ENCODE results near the gene TRIM24.
"Not testable (repeated sequence)": the region's sequence is repeated elsewhere in the genome, so short reads cannot be mapped to it uniquely, and the experiment has no call there.

The TRIM24 gene

GRCh38 chr7:138477581-138477980, 17.5 kb downstream of the TRIM24 start:
- DNase-seq: no peak
- no peaks in the 10 kb centered on the region for H3K36me3 ChIP-seq (replicated peaks)
- H3K27me3 ChIP-seq (replicated peaks): no peaks in the 10 kb centered on the region
- in situ Hi-C loops (cut with HindIII; ENCODE audit: low pct_ligation_motif_present, low sequenced_read_pairs): no loop called here
- no peak overlapping the region for H3K27ac ChIP-seq
- no peak overlapping the region for H3K4me3 ChIP-seq (ENCODE audit: low read depth, low read length)
- TF ChIP-seq CTCF (IDR thresholded peaks at IDR 0.05; ENCODE audit: low read depth, low read length, missing control alignments): no peak

DNA sequence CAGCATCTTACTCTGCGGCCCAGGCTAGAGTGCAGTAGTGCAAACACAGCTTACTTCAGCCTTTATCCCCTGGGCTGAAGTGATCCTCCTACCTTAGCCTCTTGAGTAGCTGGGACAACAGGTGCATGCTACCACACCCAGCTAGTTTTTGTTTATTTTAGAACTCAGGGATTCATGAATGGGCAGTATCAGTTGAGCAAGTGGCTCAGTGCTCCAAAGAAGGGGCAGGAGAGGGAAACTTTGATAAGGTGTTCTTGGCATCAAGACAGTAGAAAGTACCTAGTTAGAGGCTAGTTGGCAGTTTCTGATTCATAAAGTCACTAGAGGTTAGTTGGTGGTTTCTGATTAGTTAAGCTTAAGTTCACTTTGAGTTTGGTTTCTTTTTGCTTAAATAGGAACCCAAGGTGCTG, 18.4 kb downstream of the TRIM24 start:
- Histone ChIP-seq H3K36me3 (replicated peaks) (no peaks in the 10 kb centered on the region), H3K27me3 (replicated peaks) (no peaks in the 10 kb centered on the region), H3K4me3 (ENCODE audit: low read depth, low read length) (no peak overlapping the region), H3K27ac (no peak overlapping the region)
- no peak for TF ChIP-seq CTCF (IDR thresholded peaks at IDR 0.05; ENCODE audit: low read depth, low read length, missing control alignments)
- in situ Hi-C loops (cut with HindIII; ENCODE audit: low pct_ligation_motif_present, low sequenced_read_pairs): no loop called here
- no peak for DNase-seq

DNA sequence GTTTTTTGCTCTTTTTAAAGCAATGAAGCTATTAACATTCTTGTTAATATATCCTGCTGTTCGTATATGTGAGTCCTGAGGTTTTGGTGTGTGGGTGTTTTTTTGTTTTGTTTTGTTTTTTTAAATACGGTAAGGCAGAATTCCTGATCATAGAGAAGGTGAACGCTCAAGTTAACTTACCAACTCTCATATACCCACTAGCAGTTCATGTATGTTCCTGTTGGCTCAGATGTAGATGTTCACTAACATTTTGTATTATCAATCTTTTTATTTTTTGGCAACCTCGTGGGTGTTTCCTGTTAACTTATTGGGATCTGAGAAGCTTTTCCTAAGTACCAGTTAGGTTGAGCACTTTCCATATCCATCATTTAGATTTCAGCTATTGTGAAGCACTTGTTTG, 20.5 kb downstream of the TRIM24 start:
- H3K36me3 ChIP-seq (replicated peaks): no peaks in the 10 kb centered on the region
- in situ Hi-C loops (cut with HindIII; ENCODE audit: low pct_ligation_motif_present, low sequenced_read_pairs): no loop called here
- H3K27ac ChIP-seq: no peak overlapping the region
- no peak for TF ChIP-seq CTCF (IDR thresholded peaks at IDR 0.05; ENCODE audit: low read depth, low read length, missing control alignments)
- H3K4me3 ChIP-seq (ENCODE audit: low read depth, low read length): no peak overlapping the region
- no peaks in the 10 kb centered on the region for H3K27me3 ChIP-seq (replicated peaks)
- no peak for DNase-seq

GRCh38 chr7:138481447-138482380, 21.7 kb downstream of the TRIM24 start:
- Histone ChIP-seq H3K4me3 (ENCODE audit: low read depth, low read length) (no peak overlapping the region), H3K27ac (no peak overlapping the region), H3K27me3 (replicated peaks) (no peaks in the 10 kb centered on the region), H3K36me3 (replicated peaks) (no peaks in the 10 kb centered on the region)
- in situ Hi-C loops (cut with HindIII; ENCODE audit: low pct_ligation_motif_present, low sequenced_read_pairs): no loop called here
- TF ChIP-seq CTCF (IDR thresholded peaks at IDR 0.05; ENCODE audit: low read depth, low read length, missing control alignments): no peak
- DNase-seq: no peak

- TF ChIP-seq CTCF (IDR thresholded peaks at IDR 0.05; ENCODE audit: low read depth, low read length, missing control alignments): no peak
- no peak for DNase-seq
- no peaks in the 10 kb centered on the region for H3K36me3 ChIP-seq (replicated peaks)
- in situ Hi-C loops (cut with HindIII; ENCODE audit: low pct_ligation_motif_present, low sequenced_read_pairs): no loop called here
- no peak overlapping the region for H3K27ac ChIP-seq
- no peaks in the 10 kb centered on the region for H3K27me3 ChIP-seq (replicated peaks)
- no peak overlapping the region for H3K4me3 ChIP-seq (ENCODE audit: low read depth, low read length)
Observed at GRCh38 chr7:138483531-138483930, 23.5 kb downstream of the TRIM24 start.

- H3K27ac ChIP-seq; in situ Hi-C loops (cut with HindIII; ENCODE audit: low pct_ligation_motif_present, low sequenced_read_pairs); DNase-seq; H3K27me3 ChIP-seq (replicated peaks); H3K36me3 ChIP-seq (replicated peaks); H3K4me3 ChIP-seq (ENCODE audit: low read depth, low read length): not testable (repeated sequence)
Observed at GRCh38 chr7:138485508-138485907, 25.4 kb downstream of the TRIM24 start.

DNA sequence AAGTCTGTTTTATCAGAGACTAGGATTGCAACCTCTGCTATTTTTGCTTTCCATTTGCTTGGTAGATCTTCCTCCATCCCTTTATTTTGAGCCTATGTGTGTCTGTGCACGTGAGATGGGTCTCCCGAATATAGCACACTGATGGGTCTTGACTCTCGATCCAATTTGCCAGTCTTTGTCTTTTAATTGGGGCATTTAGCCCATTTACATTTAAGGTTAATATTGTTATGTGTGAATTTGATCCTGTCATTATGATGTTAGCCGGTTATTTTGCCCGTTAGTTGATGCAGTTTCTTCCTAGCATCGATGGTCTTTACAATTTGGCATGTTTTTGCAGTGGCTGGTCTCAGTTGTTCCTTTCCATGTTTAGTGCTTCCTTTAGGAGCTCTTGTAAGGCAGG, 29.1 kb downstream of the TRIM24 start:
- H3K36me3 ChIP-seq (replicated peaks); H3K4me3 ChIP-seq (ENCODE audit: low read depth, low read length); H3K27me3 ChIP-seq (replicated peaks): not testable (repeated sequence)

More for the DNA sequence above, 29.1 kb downstream of the TRIM24 start:
- H3K27ac ChIP-seq; DNase-seq; in situ Hi-C loops (cut with HindIII; ENCODE audit: low pct_ligation_motif_present, low sequenced_read_pairs): not testable (repeated sequence)

All from brain microvascular endothelial cell (primary cell).